Fibroblast of lung (primary cell): Measurements from ENCODE around the gene ZNF580. TPM values are rescaled to one million over a fixed set of nuclear protein-coding genes. Genes with fewer than 3 reads are reported as not detected.

Experiments
- DNase-seq, 2 donors: peaks; one replicate each; pipeline versions ENCODE4 v3.0.0 to v3.0.0-alpha.2; 2010; ENCODE audit warnings: low read depth in 2 of 2
- H2AFZ ChIP-seq: 2 replicates; pipeline ENCODE4 v1.5.1; 2012; ENCODE audit warnings: low read length, control low read depth, inconsistent platforms
- H3K27ac ChIP-seq: 2 replicates; pipeline ENCODE4 v1.5.1; 2011; ENCODE audit warnings: low read length, control low read depth; ENCODE audit not compliant: insufficient read depth
- H3K27me3 ChIP-seq: 2 replicates; pipeline ENCODE4 v1.5.1; 2011; ENCODE audit warnings: mild to moderate bottlenecking, low read length; ENCODE audit not compliant: control insufficient read depth, insufficient read depth
- H3K36me3 ChIP-seq: 2 replicates; pipeline ENCODE4 v1.5.1; 2011; ENCODE audit warnings: low read length; ENCODE audit not compliant: control insufficient read depth, insufficient read depth
- H3K4me1 ChIP-seq: 2 replicates; pipeline ENCODE4 v1.5.1; 2011; ENCODE audit warnings: low read length; ENCODE audit not compliant: control insufficient read depth, insufficient read depth; ENCODE audit errors: extremely low read depth
- H3K4me2 ChIP-seq: 2 replicates; pipeline ENCODE4 v1.5.1; 2011; ENCODE audit warnings: low read length, control low read depth; ENCODE audit not compliant: insufficient read depth; ENCODE audit errors: extremely low read depth
- H3K4me3 ChIP-seq, 4 experiments: fragments of 200-600 bp in 1 of 4; sonication (generic) in 1 of 4; replicated peaks in 1 of 4; 2 replicates each; pipeline ENCODE4 v1.5.1; 2011 to 2016; ENCODE audit warnings: low read length in 4 of 4, low read depth in 3 of 4, mild to moderate bottlenecking in 3 of 4, control low read depth in 2 of 4, inconsistent platforms in 1 of 4, mixed read lengths in 1 of 4; ENCODE audit not compliant: insufficient read depth in 1 of 4; ENCODE audit errors: control extremely low read depth in 1 of 4
- H3K79me2 ChIP-seq: 2 replicates; pipeline ENCODE4 v1.5.1; 2012; ENCODE audit warnings: mild to moderate bottlenecking, low read length, inconsistent platforms; ENCODE audit not compliant: control insufficient read depth, insufficient read depth
- H3K9ac ChIP-seq: 2 replicates; pipeline ENCODE4 v1.5.1; 2011; ENCODE audit warnings: mild to moderate bottlenecking, low read length, control low read depth; ENCODE audit not compliant: insufficient read depth
- H3K9me3 ChIP-seq: 2 replicates; pipeline ENCODE4 v1.5.1; 2012; ENCODE audit warnings: low read depth, low read length; ENCODE audit not compliant: control insufficient read depth, insufficient read depth
- H4K20me1 ChIP-seq: 2 replicates; pipeline ENCODE4 v1.5.1; 2011; ENCODE audit warnings: low read length; ENCODE audit not compliant: control insufficient read depth, insufficient read depth; ENCODE audit errors: extremely low read depth
- CTCF ChIP-seq, 2 donors: IDR thresholded peaks in 1 of 2; conservative IDR thresholded peaks in 1 of 2; 1 replicate in 1 of 2; 2 replicates in 1 of 2; pipeline ENCODE4 v1.5.1; 2011 to 2012; ENCODE audit warnings: low read length in 2 of 2, control low read depth in 1 of 2, inconsistent platforms in 1 of 2, low read depth in 1 of 2, mild to moderate bottlenecking in 1 of 2
- EZH2 ChIP-seq: IDR thresholded peaks from 2 replicates; pipeline ENCODE4 v1.5.1; 2012; ENCODE audit warnings: low read length, control low read depth, mild to moderate bottlenecking; ENCODE audit errors: missing control alignments
- polyA plus RNA-seq, 2 donors: library from polyadenylated mRNA; depleted of rRNA in 1 of 2; stranded (reverse) in 1 of 2; unstranded in 1 of 2; fragments of >200 nt; gene quantifications; 2 replicates each; pipeline ENCODE4 v1.2.1, GENCODE V29; 2011 to 2012; ENCODE audit warnings: missing spikeins in 1 of 2
- total RNA-seq: library from RNA; depleted of rRNA; stranded (reverse); fragments of >200 nt; gene quantifications from 2 replicates; pipeline ENCODE4 v1.2.1, GENCODE V29; 2014

ZNF580 gene
- total and polyA plus RNA-seq, 2 donors (not counting 1 experiment from before 2014, with no cell fraction given): 4.1 to 7.2 TPM

- Histone ChIP-seq H3K4me3 (no peak overlapping the region), H3K36me3 (peaks cover 16% of the 10 kb centered on the region), H3K79me2 (no peaks in the 10 kb centered on the region), H3K4me2 (no peak overlapping the region), H3K9ac (no peak overlapping the region), H3K27ac (no peak overlapping the region), H2AFZ (no peak overlapping the region), H4K20me1 (no peaks in the 10 kb centered on the region), H3K4me1 (no peaks in the 10 kb centered on the region), H3K9me3 (no peaks in the 10 kb centered on the region), H3K27me3 (no peaks in the 10 kb centered on the region)
- TF ChIP-seq CTCF (conservative IDR thresholded peaks at IDR 0.05 in 1 of 2, IDR thresholded peaks at IDR 0.05 in 1 of 2; ENCODE audit: low read depth in 1 of 2, low read length in 2 of 2) (no peak), EZH2 (no peak)
- no peak for DNase-seq
Measured at GRCh38 chr19:55593096-55593772, 47.6 kb upstream of the ZNF580 start.

GRCh38 chr19:55594996-55595545 is 45.7 kb upstream of the ZNF580 start:
- Histone ChIP-seq H3K36me3 (peaks cover 16% of the 10 kb centered on the region), H3K27me3 (no peaks in the 10 kb centered on the region), H3K27ac (no peak overlapping the region), H3K4me1 (no peaks in the 10 kb centered on the region), H3K4me2 (no peak overlapping the region), H2AFZ (no peak overlapping the region), H3K4me3 (no peak overlapping the region), H3K9me3 (no peaks in the 10 kb centered on the region), H3K9ac (no peak overlapping the region), H3K79me2 (no peaks in the 10 kb centered on the region), H4K20me1 (no peaks in the 10 kb centered on the region)
- no peak for DNase-seq
- TF ChIP-seq CTCF (conservative IDR thresholded peaks at IDR 0.05 in 1 of 2, IDR thresholded peaks at IDR 0.05 in 1 of 2; ENCODE audit: low read depth in 1 of 2, low read length in 2 of 2) (no peak), EZH2 (no peak)

GRCh38 chr19:55596304-55596703 is 44.5 kb upstream of the ZNF580 start:
- no peak overlapping the region for H3K9ac ChIP-seq
- TF ChIP-seq EZH2 (no peak), CTCF (conservative IDR thresholded peaks at IDR 0.05 in 1 of 2, IDR thresholded peaks at IDR 0.05 in 1 of 2; ENCODE audit: low read depth in 1 of 2, low read length in 2 of 2) (no peak)
- H3K79me2 ChIP-seq: peaks cover 5% of the 10 kb centered on the region
- H3K27me3 ChIP-seq: no peaks in the 10 kb centered on the region
- peaks cover 16% of the 10 kb centered on the region for H3K36me3 ChIP-seq
- H2AFZ ChIP-seq: no peak overlapping the region
- H3K4me3 ChIP-seq: no peak overlapping the region
- DNase-seq: no peak
- H3K9me3 ChIP-seq: no peaks in the 10 kb centered on the region
- peaks cover 3% of the 10 kb centered on the region for H3K4me1 ChIP-seq
- H4K20me1 ChIP-seq: no peaks in the 10 kb centered on the region
- H3K27ac ChIP-seq: no peak overlapping the region
- no peak overlapping the region for H3K4me2 ChIP-seq
